GM21737 (cell line): ENCODE data around the gene ZNF212.

Experiments used
- ATAC-seq: cut with Tn5 transposase; IDR thresholded peaks from one replicate; pipeline ENCODE4 v1.9.1; 2021; ENCODE audit warnings: mild to moderate bottlenecking, moderate library complexity; ENCODE audit not compliant: unreplicated experiment

The ZNF212 gene

DNA sequence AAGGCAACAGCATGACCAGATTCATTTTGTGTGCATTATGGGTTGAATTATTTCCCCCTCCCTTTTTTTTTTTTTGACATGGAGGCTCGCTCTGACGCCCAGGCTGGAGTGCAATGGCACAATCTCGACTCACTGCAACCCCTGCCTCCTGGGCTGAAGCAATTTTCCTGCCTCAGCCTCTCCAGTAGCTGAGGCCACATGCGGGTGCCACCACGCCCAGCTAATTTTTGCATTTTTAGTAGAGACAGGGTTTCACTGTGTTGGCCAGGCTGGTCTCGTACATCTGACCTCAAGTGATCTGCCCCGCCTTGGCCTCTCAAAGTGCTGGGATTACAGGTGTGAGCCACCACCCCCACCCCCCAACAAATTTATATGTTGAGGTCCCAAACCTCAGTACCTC, 64.6 kb downstream of the ZNF212 start:
- ATAC-seq: no peak
